AG20443 (cell line): ENCODE results near the gene CCDC148.

ENCODE experiments used
- DNase-seq: peaks from one replicate; pipeline ENCODE4 v3.0.0; 2012; ENCODE audit warnings: low spot score, mixed read lengths

CCDC148 gene

GRCh38 chr2:158456309-158457066 is at the start of gene CCDC148, which contains the start of gene PKP4:
CCDC148 (minus strand) TSS chr2:158456753; CDS start chr2:158456439, 314 bp downstream.
PKP4 (plus strand) TSS chr2:158456952; CDS start chr2:158533185, 76,233 bp downstream.
- DNase-seq, result peak; percentile 98

DNA sequence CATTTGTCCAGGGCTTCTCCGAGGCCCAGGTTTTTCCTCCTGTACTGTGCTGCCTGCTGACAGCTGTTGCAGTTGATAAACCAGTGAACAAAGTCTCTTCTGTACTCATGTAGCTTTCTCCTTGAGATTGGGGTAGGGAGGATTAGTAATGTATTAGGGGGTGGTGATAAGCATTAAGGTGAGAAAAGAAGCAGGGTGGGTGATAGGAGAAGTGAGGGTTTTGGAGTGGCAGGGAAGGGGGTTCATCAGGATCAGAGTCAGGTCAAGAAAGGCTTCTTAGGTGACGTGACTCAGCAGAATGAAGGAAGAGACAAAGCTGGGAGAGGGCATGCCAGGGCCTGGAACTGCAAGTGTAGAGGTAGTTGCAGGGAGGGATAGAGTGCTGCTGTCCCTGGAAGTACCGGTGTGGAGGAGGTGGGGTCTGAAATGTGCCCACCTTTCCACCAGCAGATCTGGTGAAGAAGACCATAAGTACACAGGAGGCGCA is 48.9 kb upstream of the CCDC148 start:
- DNase-seq, result no peak

DNA sequence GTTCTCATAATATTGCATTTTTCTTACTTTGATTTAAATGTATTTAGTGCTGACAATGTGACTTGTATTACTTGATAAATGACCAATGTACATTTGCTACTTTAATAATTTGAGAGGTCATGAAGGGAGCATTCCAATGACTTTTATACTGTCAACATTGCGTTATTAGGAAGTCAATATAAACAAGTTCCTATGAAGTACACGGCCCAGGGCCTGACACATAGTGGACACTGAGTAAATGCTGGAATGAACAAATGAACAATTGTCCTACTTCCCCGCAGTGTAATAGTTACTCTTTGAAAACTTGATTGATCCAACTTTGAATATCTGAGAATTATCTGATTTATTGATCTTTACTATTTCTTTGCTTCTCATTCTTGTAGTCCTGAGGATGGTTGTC is 47.5 kb upstream of the CCDC148 start:
- no peak for DNase-seq

GRCh38 chr2:158502974-158503373 is 46.4 kb upstream of the CCDC148 start:
- DNase-seq, result peak; percentile 71

DNA sequence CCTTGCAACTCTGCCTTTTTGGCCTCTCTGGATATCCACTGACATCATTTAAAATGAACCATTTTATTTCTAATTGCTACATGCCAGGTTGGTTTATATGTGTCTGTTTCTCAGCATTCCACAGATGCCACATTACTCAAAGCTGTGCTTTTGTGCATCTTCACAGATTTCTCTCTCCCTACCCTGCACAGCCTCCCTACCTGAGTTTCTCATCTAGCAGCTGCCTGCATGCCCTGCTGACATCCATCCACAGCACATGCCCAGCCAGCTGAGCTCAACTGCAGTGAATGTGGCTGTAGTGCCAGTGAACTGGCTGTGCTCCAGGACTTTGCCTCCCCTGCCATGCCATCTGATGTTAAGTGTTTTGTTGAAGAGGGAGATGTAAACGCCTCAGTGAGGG is 44.7 kb upstream of the CCDC148 start:
- no peak for DNase-seq

- no peak for DNase-seq
Measured at GRCh38 chr2:158500333-158500732, 43.8 kb upstream of the CCDC148 start.

DNA sequence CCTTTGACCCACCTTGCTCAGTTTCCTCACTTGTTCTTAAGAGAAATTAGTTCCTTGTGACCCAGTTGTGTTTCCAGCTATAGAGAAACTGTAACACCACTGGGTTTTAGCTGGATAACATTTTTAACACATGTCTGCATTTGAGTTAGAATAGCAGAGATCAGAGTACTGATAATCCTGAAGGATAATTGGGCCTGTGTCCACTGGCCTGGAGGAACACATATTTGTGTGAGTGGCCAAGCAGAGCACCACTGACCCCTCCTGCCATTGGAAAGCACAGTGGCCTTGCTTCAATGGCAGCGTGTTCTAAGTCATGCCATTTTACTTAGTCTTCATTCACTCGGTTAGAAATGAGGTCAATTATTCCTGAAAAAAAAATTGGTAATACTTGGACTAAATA is 42.8 kb upstream of the CCDC148 start:
- DNase-seq, result no peak

GRCh38 chr2:158498749-158499136 is 42.2 kb upstream of the CCDC148 start:
- no peak for DNase-seq

- peak; percentile 29 for DNase-seq
Measured at GRCh38 chr2:158498043-158498748, 41.6 kb upstream of the CCDC148 start.

- no peak for DNase-seq
Measured at GRCh38 chr2:158497486-158497885, 40.9 kb upstream of the CCDC148 start.

DNA sequence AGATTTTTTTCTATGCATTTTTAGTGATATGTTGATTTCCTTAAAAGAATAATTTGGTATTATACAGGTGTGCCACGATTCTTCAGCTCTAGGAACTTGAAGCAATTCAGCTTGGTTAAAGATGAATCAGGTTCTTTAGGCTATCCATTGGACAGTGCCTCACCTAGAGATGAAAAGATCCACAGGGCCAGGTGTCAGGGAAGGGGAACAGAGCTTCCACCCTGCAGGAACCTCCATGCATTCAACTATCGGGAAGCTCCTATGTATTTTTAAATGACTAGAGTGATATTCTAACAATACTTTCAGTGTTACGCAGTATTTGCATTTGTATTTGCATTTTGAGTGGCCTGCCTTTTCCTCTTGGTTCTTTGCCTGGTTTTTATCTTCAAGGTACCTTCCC is 40.4 kb upstream of the CCDC148 start:
- no peak for DNase-seq

DNA sequence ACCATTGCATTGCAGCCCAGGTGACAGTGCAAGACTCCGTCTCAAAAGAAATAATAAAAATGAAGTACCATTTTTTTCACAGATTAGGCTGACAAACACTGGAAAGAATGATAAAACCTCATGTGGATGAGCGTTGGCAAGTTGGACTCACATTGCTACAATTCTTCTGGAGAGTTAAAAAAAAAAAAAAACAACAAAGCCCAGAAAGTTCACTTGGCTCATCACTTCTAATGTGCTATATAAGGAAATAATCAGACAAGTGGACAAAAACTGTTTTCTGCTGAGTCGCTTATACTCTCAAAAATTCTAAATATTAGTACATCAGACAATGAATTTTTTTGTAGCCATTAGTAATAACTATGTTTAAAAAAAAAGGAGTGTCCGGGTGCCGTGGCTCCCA is 38.6 kb upstream of the CCDC148 start:
- peak; percentile 69 for DNase-seq

- peak; percentile 21 for DNase-seq
Measured at GRCh38 chr2:158493458-158493857, 36.9 kb upstream of the CCDC148 start.

DNA sequence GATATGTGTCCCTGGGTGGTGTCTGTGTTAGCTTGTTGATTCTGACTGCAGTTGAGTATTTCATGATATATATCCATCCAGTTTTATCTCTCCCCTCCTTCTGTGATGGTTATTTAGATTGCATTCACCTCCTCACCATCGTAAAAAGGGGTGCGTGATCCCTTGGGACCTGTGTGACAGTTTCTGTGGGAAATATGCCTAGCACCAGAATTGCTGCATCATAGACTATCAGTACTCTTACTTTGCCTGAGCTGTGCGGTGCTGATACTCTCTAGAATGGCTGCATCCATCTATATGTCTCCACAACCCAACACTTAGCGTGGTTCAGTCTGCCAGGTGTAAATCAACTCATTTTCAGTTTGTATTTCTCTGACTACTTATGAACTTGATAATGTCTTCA is 34.5 kb upstream of the CCDC148 start:
- DNase-seq, result no peak

DNA sequence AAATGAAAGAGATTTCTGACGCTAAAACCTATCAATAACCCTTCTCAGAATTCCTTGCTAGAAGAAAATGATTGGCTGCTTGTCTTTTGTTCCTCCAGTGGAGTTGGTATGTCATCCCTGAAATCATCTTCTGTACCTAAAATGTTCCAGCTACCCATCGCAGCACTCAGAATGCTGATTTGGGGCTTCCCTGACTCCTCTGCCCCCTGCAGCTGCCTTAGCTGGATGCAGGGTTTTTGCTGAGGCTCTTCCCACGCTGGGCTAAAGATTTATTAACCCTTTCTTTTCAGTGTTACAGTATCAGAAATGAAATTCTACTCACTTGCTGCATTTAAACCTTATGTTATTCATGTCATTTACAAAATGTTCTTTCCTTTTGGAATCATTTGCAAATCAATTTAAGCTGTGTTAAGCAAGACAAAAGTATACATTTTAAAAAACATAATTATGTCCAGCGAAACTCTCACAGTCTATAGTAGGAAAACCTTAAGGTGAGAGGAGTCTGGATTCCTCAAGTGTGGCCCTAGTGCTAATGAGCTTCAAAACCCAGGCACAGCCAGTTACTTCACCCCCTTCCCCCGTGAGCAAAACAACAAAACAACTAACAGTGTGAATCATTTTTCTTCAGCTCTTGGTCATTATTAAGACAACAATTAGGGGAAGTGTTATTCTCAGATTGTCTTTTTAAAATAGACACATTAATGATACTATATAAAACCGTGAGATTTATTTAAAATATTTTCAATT is 33.0 kb upstream of the CCDC148 start:
- DNase-seq, result no peak

DNA sequence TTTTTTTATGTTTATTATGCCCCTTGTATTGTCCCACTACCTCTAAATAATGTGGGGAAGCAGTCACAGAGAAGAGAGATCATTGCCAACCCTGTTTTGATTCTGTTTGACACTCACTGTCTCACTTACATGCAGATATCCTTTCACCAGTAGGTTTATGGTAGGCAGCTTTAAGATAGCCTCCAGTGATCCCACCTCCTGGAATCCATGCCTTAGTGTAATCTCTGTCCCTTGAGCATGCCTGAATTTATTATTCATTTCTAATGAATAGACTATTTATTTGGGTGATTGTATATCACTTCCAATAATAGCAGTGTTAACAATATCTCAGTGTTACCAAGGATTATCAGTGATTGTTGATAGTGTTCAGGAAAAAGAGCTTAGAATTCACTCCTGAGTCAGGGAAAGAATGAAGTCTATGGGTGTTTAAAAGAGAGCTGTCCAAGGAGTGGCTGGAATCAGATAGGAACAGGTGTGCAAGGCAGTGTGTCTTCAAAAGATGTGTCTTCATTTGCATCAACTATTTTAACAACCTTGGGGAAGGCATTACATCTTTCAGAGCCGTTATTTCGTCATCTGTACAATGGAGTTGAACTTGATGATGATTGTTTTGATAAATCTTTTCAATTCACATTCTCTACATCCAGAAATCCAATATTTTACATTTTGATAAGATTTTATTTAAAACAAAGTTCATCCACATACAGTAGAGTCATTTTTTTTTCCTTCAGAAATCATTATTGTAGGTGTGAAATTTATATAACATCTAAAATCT is 32.1 kb upstream of the CCDC148 start:
- no peak for DNase-seq

DNA sequence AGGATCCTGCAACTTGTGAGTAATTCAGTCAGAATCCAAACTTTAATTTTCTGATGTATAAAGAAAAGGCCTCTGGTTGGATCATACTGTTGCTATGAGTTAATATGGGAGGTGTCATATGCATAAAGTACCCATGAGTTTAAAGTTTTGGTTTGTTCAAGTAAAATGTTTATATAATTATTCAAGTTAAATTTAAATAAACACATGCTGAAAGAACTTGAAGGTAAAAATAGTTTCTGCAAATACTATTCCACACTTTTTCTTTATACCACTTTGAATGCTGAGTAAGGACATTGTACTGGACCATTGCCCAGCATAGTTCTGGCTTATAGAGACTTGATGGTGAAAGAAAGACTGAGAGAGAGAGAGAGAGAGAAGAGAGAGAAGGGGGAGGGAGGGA is 30.9 kb upstream of the CCDC148 start:
- no peak for DNase-seq

- DNase-seq, result peak; percentile 24
Measured at GRCh38 chr2:158486970-158487325, 30.4 kb upstream of the CCDC148 start.

GRCh38 chr2:158486150-158486969 is 29.8 kb upstream of the CCDC148 start:
- no peak for DNase-seq

DNA sequence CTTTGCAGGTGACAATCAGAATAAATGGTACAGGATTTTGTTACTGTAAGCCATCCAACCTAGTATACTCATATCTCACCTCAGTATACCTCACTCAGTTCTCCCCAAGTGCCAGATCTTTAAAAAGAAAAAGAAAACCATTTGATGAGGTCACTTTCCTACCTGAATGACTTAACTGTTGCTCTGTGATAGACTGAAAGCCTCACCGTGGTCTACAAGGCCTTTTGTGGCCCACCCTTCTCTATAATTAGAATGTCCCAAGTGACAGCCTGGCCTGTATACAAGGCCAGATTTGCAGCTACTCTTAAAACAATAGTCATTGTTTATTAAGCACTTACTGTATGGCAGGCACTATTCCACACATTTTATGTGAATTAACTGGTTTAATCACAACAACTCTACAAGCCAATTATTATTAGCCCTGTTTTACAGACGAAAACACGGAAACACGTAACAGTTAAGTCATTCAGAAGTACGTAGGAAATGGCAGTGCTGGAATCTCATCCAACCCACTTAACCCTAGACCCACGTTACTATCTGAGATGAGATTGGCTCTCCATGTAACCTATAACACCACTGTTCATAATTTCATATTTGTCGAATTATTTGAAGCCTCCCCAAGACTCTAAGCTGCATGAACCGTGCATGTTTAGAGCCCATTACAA is 28.5 kb upstream of the CCDC148 start:
- no peak for DNase-seq
